ENCODE measurements around the gene ICAM1. TPM values are rescaled to one million over a fixed set of nuclear protein-coding genes. Genes with fewer than 3 reads are reported as not detected.

The ICAM1 gene
- total RNA-seq, 4 donors from 2014 or later = 11.4 to 43.4 (median 31.9) TPM

DNA sequence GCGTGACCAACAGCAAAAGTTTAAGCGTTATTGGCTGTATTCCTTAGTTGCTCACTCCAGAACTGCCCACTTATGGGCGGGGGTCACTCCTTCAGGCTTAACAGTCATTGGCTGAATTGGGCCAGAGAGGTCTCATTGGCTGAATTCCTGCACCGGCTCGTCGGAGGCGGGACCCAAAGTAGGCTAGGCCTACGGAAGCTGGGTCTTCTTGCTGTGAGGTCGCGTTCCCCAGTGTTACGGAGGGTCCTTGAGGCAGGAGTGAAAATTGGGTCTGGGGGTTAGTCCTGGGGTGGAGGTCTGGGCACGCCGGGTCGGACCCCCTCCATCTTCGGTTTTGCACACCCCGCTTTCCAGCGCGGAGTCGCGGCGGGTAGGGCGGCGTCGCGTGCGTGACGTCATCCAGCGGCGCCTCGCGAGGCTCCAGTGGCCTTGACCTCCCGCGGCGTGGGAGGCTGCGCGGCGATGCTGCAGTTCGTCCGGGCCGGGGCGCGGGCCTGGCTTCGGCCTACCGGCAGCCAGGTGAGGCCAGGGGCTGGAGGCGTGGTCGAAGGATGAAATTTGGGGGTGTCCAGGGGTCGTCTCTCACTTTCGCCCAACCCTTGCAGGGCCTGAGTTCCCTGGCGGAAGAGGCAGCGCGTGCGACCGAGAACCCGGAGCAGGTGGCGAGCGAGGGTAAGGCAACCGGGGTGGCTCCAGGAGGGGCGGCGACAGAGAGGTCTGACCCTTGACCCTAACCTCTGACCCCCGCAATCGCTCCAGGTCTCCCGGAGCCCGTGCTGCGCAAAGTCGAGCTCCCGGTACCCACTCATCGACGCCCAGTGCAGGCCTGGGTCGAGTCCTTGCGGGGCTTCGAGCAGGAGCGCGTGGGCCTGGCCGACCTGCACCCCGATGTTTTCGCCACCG is 18.9 kb upstream of the ICAM1 start, which contains the start of gene MRPL4:
Gene MRPL4 (plus strand): TSS at position 423 of the 903 bp plus-strand sequence. CDS start 40 bp downstream, at position 463.
- TF ChIP-seq, protein P1, sequence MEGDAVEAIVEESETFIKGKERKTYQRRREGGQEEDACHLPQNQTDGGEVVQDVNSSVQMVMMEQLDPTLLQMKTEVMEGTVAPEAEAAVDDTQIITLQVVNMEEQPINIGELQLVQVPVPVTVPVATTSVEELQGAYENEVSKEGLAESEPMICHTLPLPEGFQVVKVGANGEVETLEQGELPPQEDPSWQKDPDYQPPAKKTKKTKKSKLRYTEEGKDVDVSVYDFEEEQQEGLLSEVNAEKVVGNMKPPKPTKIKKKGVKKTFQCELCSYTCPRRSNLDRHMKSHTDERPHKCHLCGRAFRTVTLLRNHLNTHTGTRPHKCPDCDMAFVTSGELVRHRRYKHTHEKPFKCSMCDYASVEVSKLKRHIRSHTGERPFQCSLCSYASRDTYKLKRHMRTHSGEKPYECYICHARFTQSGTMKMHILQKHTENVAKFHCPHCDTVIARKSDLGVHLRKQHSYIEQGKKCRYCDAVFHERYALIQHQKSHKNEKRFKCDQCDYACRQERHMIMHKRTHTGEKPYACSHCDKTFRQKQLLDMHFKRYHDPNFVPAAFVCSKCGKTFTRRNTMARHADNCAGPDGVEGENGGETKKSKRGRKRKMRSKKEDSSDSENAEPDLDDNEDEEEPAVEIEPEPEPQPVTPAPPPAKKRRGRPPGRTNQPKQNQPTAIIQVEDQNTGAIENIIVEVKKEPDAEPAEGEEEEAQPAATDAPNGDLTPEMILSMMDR (IDR thresholded peaks at IDR 0.05; ENCODE audit: low read depth) = no peak

DNA sequence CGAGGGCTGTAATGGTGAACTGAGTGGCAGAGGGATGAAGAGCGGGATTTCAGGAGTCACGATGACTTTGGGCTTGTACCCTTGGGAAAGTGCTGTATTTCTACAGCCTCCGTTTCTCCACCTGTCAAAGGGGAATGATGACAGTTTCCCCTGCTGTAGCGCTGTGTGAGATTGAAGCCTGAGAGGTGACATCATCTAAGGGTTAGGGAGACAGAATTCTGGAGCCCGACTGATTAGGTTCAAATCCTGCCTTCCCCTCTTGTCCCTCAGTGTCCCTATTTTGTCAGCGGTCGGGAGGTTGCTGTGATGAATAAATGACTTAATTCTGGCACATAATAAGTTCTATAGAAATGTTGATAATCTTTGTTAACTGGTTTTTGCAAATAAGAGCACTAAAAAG is 18.2 kb upstream of the ICAM1 start:
- TF ChIP-seq, protein P1 (IDR thresholded peaks at IDR 0.05; ENCODE audit: low read depth) = no peak

DNA sequence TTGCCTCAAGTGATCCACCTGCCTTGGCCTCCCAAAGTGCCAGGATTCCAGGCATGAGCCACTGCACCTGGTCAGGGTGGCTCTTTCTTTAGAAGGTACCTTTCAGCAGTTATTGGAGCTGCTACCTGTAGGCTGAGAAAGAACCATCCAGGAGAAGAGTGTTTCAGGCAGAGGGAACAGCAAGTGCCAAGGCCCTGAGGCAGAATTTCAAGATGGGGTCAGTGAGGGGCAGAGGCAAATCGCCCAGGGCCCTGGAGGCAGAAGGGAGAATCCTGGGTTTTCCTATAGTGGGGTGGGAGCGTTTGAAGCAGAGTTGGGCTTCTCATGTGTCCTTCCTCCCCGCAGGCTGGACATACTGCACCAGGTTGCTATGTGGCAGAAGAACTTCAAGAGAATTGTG is 16.7 kb upstream of the ICAM1 start:
- TF ChIP-seq, protein P1 (IDR thresholded peaks at IDR 0.05; ENCODE audit: low read depth) = no peak

DNA sequence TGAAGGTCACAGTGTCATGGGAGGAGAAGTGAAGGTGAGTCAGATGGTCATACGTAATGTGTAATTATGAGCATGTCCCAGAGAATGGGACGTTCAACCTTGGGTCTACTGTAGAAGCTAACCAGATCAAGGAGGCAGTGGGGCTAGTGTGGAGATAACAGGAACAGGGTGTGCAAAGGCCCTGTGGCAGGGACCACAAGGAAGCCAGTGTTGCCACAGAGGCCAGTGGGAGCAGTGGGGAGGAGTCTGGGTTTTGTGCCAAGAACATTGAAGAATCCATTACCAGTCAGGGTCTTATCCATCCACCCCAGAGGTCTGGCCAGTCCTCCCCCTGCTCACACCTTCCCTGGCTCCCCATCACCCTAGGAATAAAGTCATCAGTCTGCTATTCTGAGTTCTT is 15.6 kb upstream of the ICAM1 start:
- TF ChIP-seq, protein P1 (IDR thresholded peaks at IDR 0.05; ENCODE audit: low read depth) = no peak

DNA sequence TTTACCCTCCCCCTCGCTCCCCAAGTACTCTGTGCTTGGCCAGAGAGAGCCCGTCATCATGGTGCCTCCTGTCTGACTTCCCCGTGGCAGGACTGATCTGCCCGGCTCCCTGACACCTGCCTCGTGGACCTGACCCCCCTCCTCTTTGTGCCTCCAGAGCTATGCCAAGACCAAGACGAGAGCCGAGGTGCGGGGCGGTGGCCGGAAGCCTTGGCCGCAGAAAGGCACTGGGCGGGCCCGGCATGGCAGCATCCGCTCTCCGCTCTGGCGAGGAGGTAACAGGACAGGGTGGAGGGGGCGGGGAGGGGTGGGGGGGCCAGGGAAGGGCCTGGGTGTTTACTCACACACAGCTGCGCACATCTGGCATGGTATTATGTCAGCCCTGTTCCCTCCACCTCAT is 14.4 kb upstream of the ICAM1 start:
- TF ChIP-seq, protein P1 (IDR thresholded peaks at IDR 0.05; ENCODE audit: low read depth) = no peak

DNA sequence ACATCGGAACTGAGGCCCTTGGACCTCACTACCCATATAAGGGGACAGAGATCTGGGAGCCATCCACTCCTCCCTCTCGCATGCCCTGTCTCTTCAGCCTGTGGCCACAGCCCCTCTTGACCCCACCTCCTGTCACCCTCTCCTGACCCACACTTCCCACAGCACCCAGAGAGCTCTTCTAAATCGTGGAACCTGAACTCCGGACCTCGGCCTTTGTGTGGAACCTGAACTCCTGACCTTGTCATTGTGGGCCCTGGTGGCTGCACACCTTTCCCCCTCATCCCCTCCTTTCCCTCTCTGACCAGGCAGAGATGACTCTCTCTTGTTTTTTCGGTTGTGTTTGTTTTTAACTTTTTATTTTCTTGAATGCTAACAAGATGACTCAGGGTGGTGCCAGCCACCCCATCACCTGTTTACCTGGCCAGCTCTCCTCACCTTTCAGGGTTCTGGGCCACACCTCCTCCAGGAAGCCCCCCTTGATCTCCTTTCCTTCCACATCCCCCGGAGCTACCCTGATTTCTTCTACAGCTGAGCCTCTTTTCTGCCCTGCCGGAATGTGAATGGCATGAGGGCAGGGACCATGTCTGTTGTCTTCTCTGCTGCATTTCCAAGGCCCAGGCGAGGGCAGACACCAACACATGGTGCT is 13.8 kb upstream of the ICAM1 start:
- TF ChIP-seq, protein P1 (IDR thresholded peaks at IDR 0.05; ENCODE audit: low read depth) = no peak

DNA sequence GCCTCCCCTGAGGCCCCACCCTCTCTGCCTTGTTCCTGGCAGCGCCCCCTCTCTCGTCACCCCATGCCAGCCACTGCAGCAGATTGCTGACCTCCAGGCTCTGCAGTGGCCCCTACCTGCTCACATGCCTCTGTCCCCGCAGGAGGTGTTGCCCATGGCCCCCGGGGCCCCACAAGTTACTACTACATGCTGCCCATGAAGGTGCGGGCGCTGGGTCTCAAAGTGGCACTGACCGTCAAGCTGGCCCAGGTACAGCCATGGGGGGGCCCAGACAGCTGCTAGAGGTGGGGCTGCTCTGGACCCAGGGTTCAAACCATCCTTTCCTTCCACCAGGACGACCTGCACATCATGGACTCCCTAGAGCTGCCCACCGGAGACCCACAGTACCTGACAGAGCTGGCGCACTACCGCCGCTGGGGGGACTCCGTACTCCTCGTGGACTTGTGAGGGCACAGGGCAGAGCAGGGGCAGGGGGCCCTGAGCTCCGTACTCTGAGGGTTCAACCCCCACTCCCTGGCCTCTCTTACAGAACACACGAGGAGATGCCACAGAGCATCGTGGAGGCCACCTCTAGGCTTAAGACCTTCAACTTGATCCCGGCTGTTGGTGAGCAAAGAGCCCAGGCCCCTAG is 12.7 kb upstream of the ICAM1 start:
- TF ChIP-seq, protein P1 (IDR thresholded peaks at IDR 0.05; ENCODE audit: low read depth) = no peak

All from subcutaneous adipose tissue (tissue), 4 donors.